IMR-90 (cell line): Measurements from ENCODE around the gene TLCD2. TPM values are rescaled to one million over a fixed set of nuclear protein-coding genes. Genes with fewer than 3 reads are reported as not detected.
A peak's percentile ranks its signal among the peaks of the same experiment; 100 is the strongest.

Experiments
- ATAC-seq: fragments of 200-7000 bp; cut with Tn5 transposase; 2 replicates; pipeline ENCODE4 v1.9.1; 2020; ENCODE audit warnings: low read depth, mild to moderate bottlenecking, moderate library complexity
- BruUV-seq: library from RNA; stranded (reverse); fragments of 400-500 nt; replicated peaks from 2 replicates; lab custom pipeline; 2021; lab: Mats Ljungman, UMichigan
- CTCF ChIA-PET: fragments of 300-600 bp; formaldehyde crosslinking; extraction: SDS; loops from one replicate; lab custom pipeline; 2021; ENCODE audit warnings: antibody characterized with exemption; lab: Yijun Ruan, JAX
- POLR2A ChIA-PET: fragments of 300-600 bp; sonication (Branson Sonifier 250); formaldehyde crosslinking; loops from one replicate; lab custom pipeline; 2022; ENCODE audit warnings: antibody characterized with exemption; ENCODE audit not compliant: unreplicated experiment; lab: Charles Lee
- DNase-seq: peaks from one replicate; pipeline ENCODE4 v3.0.0; 2013
- H2AFZ ChIP-seq: replicated peaks from 2 replicates; pipeline ENCODE3; 2013; ENCODE audit warnings: low read length, mild to moderate bottlenecking; ENCODE audit not compliant: poor library complexity
- H2AK5ac ChIP-seq: 2 replicates; pipeline ENCODE4 v1.6.1; 2013; ENCODE audit warnings: low read depth, low read length, inconsistent platforms
- H2AK9ac ChIP-seq: replicated peaks from 2 replicates; pipeline ENCODE3; 2013; ENCODE audit warnings: mild to moderate bottlenecking, low read depth, low read length, moderate library complexity; ENCODE audit not compliant: poor library complexity
- H2BK120ac ChIP-seq: 2 replicates; pipeline ENCODE4 v1.6.1; 2013; ENCODE audit warnings: low read depth, low read length, inconsistent platforms
- H2BK15ac ChIP-seq: 3 replicates; pipeline ENCODE4 v1.6.1; 2013; ENCODE audit warnings: low read depth, low read length, inconsistent platforms
- H2BK20ac ChIP-seq: 2 replicates; pipeline ENCODE4 v1.6.1; 2013; ENCODE audit warnings: low read depth, mild to moderate bottlenecking, inconsistent platforms, low read length, moderate library complexity
- H2BK5ac ChIP-seq: 2 replicates; pipeline ENCODE4 v1.6.1; 2013; ENCODE audit warnings: mild to moderate bottlenecking, low read depth, low read length, inconsistent platforms; ENCODE audit not compliant: poor library complexity, severe bottlenecking
- H3K14ac ChIP-seq: replicated peaks from 2 replicates; pipeline ENCODE4 v1.6.1; 2013; ENCODE audit warnings: low read depth, low read length, inconsistent platforms
- H3K18ac ChIP-seq: 2 replicates; pipeline ENCODE4 v1.6.1; 2013; ENCODE audit warnings: low read depth, low read length, control low read depth
- H3K23ac ChIP-seq: 2 replicates; pipeline ENCODE4 v1.6.1; 2013; ENCODE audit warnings: low read depth, low read length, inconsistent platforms
- H3K27ac ChIP-seq: 2 replicates; pipeline ENCODE4 v1.5.1; 2013; ENCODE audit warnings: mild to moderate bottlenecking, control low read depth, low read length; ENCODE audit not compliant: insufficient read depth
- H3K27me3 ChIP-seq: 2 replicates; pipeline ENCODE4 v1.6.1; 2013; ENCODE audit warnings: low read length; ENCODE audit not compliant: control insufficient read depth, insufficient read depth
- H3K36me3 ChIP-seq: 2 replicates; pipeline ENCODE4 v1.6.1; 2013; ENCODE audit warnings: low read length, mixed read lengths; ENCODE audit not compliant: control insufficient read depth, insufficient read depth
- H3K4ac ChIP-seq: 2 replicates; pipeline ENCODE4 v1.6.1; 2013; ENCODE audit warnings: low read depth, low read length, inconsistent platforms
- H3K4me1 ChIP-seq: 2 replicates; pipeline ENCODE4 v1.6.1; 2013; ENCODE audit warnings: low read length, mixed read lengths; ENCODE audit not compliant: control insufficient read depth, insufficient read depth
- H3K4me2 ChIP-seq: 2 replicates; pipeline ENCODE4 v1.6.1; 2013; ENCODE audit warnings: low read depth, mild to moderate bottlenecking, control low read depth, low read length, moderate library complexity
- H3K4me3 ChIP-seq: 2 replicates; pipeline ENCODE4 v1.5.1; 2013; ENCODE audit warnings: low read depth, mild to moderate bottlenecking, control low read depth, low read length, moderate library complexity; ENCODE audit not compliant: insufficient read depth
- H3K56ac ChIP-seq: 2 replicates; pipeline ENCODE4 v1.6.1; 2013; ENCODE audit warnings: low read length, inconsistent platforms; ENCODE audit not compliant: insufficient read depth; ENCODE audit errors: extremely low read depth
- H3K79me1 ChIP-seq, 2 experiments: 2 replicates each; pipeline ENCODE4 v1.6.1; 2013; ENCODE audit warnings: low read length in 2 of 2, inconsistent platforms in 1 of 2, low read depth in 1 of 2
- H3K9ac ChIP-seq: 2 replicates; pipeline ENCODE4 v1.6.1; 2013; ENCODE audit warnings: low read depth, low read length, control low read depth
- H3K9me1 ChIP-seq: 2 replicates; pipeline ENCODE4 v1.6.1; 2013; ENCODE audit warnings: low read length, inconsistent platforms; ENCODE audit not compliant: insufficient read depth
- H3K9me3 ChIP-seq: 2 replicates; pipeline ENCODE4 v1.6.1; 2013; ENCODE audit warnings: low read length; ENCODE audit not compliant: control insufficient read depth, insufficient read depth
- H4K20me1 ChIP-seq: 2 replicates; pipeline ENCODE4 v1.6.1; 2013; ENCODE audit warnings: low read length, inconsistent platforms; ENCODE audit not compliant: insufficient read depth
- H4K5ac ChIP-seq: 2 replicates; pipeline ENCODE4 v1.6.1; 2013; ENCODE audit warnings: mild to moderate bottlenecking, low read depth, low read length, control low read depth
- H4K8ac ChIP-seq, 2 experiments: 2 replicates each; pipeline ENCODE4 v1.6.1; 2013; ENCODE audit warnings: low read depth in 2 of 2, low read length in 2 of 2, control low read depth in 1 of 2, inconsistent platforms in 1 of 2
- H4K91ac ChIP-seq: 2 replicates; pipeline ENCODE4 v1.6.1; 2013; ENCODE audit warnings: low read depth, low read length, inconsistent platforms; ENCODE audit not compliant: insufficient read depth
- MAZ ChIP-seq: IDR thresholded peaks from 2 replicates; pipeline ENCODE4 v1.6.1; 2012; ENCODE audit warnings: low read depth, mild to moderate bottlenecking, low read length, improper control_type of control experiment, moderate library complexity, borderline replicate concordance
- POLR2A ChIP-seq: IDR thresholded peaks from 2 replicates; pipeline ENCODE4 v1.6.1; 2012; ENCODE audit warnings: mild to moderate bottlenecking, low read depth, low read length
- RCOR1 ChIP-seq: IDR thresholded peaks from 2 replicates; pipeline ENCODE4 v1.6.1; 2012; ENCODE audit warnings: mild to moderate bottlenecking, low read length, improper control_type of control experiment; ENCODE audit not compliant: insufficient replicate concordance
- RFX5 ChIP-seq: IDR thresholded peaks from 2 replicates; pipeline ENCODE4 v1.8.0; 2012; ENCODE audit warnings: low read depth, mild to moderate bottlenecking, low read length, moderate library complexity
- SMC3 ChIP-seq: fragments of 150-350 bp; IDR thresholded peaks from 2 replicates; pipeline ENCODE4 v1.6.1; 2016; ENCODE audit warnings: low read depth, mild to moderate bottlenecking, antibody characterized with exemption, low read length, moderate library complexity
- WGBS, 2 experiments: methylation state at CpG; one replicate each; pipeline versions ENCODE4 v1.1.5 to v1.1.7; 2013; ENCODE audit warnings: missing lambda C conversion rate in 2 of 2; ENCODE audit not compliant: insufficient read length in 1 of 2; ENCODE audit errors: extremely low coverage in 2 of 2; 5-methylcytosine and 5-hydroxymethylcytosine counted together
- dilution Hi-C: fragments of 300-500 bp; cut with HindIII; formaldehyde crosslinking; loops from one replicate; pipeline ENCODE4 v1.14.3; 2018; ENCODE audit warnings: low sequenced_read_pairs; ENCODE audit not compliant: unreplicated experiment
- in situ Hi-C: fragments of 300-500 bp; cut with MboI; formaldehyde crosslinking; loops from 3 replicates; pipeline ENCODE4 v1.14.3; 2019; ENCODE audit warnings: low sequenced_read_pairs, inconsistent platforms, mixed read lengths
- intact Hi-C: fragments of 100-400 bp; cut with micrococcal nuclease; formaldehyde crosslinking; loops from 2 replicates; pipeline ENCODE4 v1.10.0; 2022
- polyA plus RNA-seq, 3 experiments: library from polyadenylated mRNA; depleted of rRNA; stranded (reverse); fragments of >200 nt; gene quantifications; 2 replicates each; pipeline ENCODE4 v1.2.3, GENCODE V29; 2012; ENCODE audit warnings: low replicate concordance in 1 of 3
- total RNA-seq: library from RNA; depleted of rRNA; stranded (reverse); fragments of >200 nt; gene quantifications from 2 replicates; pipeline ENCODE4 v1.2.3, GENCODE V29; 2012

TLCD2 gene
- total and polyA plus RNA-seq, 2 of the 4 experiments (the other 2 are of a cell fraction): 0.72 to 1.2 TPM

DNA sequence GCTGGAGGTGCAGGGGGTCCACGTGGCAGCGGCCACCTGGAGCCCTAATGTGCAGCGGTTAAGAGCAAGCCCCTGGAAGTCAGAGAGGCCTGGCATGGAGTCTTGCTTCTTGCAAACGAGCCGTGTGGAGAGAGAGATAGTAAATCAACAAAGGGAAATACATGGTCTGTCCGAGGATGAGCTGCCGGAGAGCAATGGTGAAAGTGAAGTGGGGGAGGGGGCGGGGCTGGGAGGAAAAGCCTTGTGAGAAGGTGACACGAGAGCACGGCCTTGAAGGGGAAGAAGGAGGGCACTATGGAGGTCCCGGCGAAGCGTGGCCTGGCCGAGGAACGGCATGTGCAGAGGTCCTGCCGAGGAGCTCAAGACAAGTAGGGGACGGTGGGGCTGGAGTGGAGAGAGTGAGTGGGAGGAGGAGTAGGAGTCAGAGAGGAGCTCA is 45.7 kb upstream of the TLCD2 start:
- ChIA-PET CTCF (no interaction called here), POLR2A (interaction anchor here (0.6 kb wide), 1 partner anchor 47 kb away, joined by 3 read pairs; no protein-coding TSS in a partner anchor)
- Histone ChIP-seq H3K23ac (no peak overlapping the region), H3K9me1 (no peaks in the 10 kb centered on the region), H4K8ac (no peak overlapping the region), H2BK120ac (no peak overlapping the region), H3K56ac (no peak overlapping the region), H2AK9ac (no peak overlapping the region), H3K4me1 (no peaks in the 10 kb centered on the region), H2BK15ac (no peak overlapping the region), H3K9me3 (no peaks in the 10 kb centered on the region), H4K91ac (no peak overlapping the region), H2BK20ac (no peak overlapping the region), H4K20me1 (no peaks in the 10 kb centered on the region), H3K9ac (no peak overlapping the region), H2AFZ (peak overlapping the region; percentile 70), H3K4ac (no peak overlapping the region), H2AK5ac (no peak overlapping the region), H3K4me3 (no peak overlapping the region), H3K79me1 (no peaks in the 10 kb centered on the region), H3K18ac (no peak overlapping the region), H3K4me2 (no peak overlapping the region), H3K27ac (no peak overlapping the region), H3K36me3 (no peaks in the 10 kb centered on the region), H3K14ac (no peak overlapping the region), H3K27me3 (peaks cover 2% of the 10 kb centered on the region; the same call in 1 of the 2 replicates), H4K5ac (no peak overlapping the region), H2BK5ac (no peak overlapping the region)
- intact Hi-C loops: no loop called here
- no TSS peak for BruUV-seq
- in situ Hi-C loops: no loop called here
- WGBS, 2 experiments: 52% methylated on average over 11 of the region's 17 CpGs; no CpG with 5 or more reads in 1 of the 2 experiments
- no peak for ATAC-seq
- DNase-seq: no peak
- no peak for TF ChIP-seq RCOR1
- TF ChIP-seq SMC3: no peak
- TF ChIP-seq MAZ: no peak
- no peak for TF ChIP-seq RFX5
- no peak for TF ChIP-seq POLR2A
- dilution Hi-C loops: no loop called here
